IgD-negative memory B cell (primary cell): ENCODE data around the gene TRDN. TPM values are rescaled to one million over a fixed set of nuclear protein-coding genes. Genes with fewer than 3 reads are reported as not detected.

ENCODE experiments used
- H3K27ac Mint-ChIP-seq, 3 donors: one replicate each; pipeline ENCODE4 v1.8.0; 2020 to 2022; ENCODE audit warnings: mild to moderate bottlenecking in 3 of 3, mixed read lengths in 3 of 3, moderate library complexity in 1 of 3
- H3K27me3 Mint-ChIP-seq: one replicate; pipeline ENCODE4 v1.8.0; 2021; ENCODE audit warnings: mixed read lengths
- H3K36me3 Mint-ChIP-seq: one replicate; pipeline ENCODE4 v1.8.0; 2020; ENCODE audit warnings: mild to moderate bottlenecking, mixed read lengths
- H3K4me1 Mint-ChIP-seq, 3 donors: one replicate each; pipeline ENCODE4 v1.8.0; 2020 to 2022; ENCODE audit warnings: mixed read lengths in 3 of 3, mild to moderate bottlenecking in 1 of 3
- H3K4me3 Mint-ChIP-seq, 4 donors: one replicate each; pipeline ENCODE4 v1.8.0; 2020 to 2022; ENCODE audit warnings: mild to moderate bottlenecking in 4 of 4, mixed read lengths in 4 of 4, moderate library complexity in 3 of 4
- H3K9me3 Mint-ChIP-seq, 3 donors: one replicate each; pipeline ENCODE4 v1.8.0; 2020 to 2021; ENCODE audit warnings: mixed read lengths in 3 of 3, mild to moderate bottlenecking in 1 of 3
- polyA plus RNA-seq: library from polyadenylated mRNA; unstranded; fragments of 300-500 nt; fragmentation: Illumina TruSeq; gene quantifications from one replicate; pipeline ENCODE4 v1.2.3, GENCODE V29; 2021

TRDN gene, protein sequence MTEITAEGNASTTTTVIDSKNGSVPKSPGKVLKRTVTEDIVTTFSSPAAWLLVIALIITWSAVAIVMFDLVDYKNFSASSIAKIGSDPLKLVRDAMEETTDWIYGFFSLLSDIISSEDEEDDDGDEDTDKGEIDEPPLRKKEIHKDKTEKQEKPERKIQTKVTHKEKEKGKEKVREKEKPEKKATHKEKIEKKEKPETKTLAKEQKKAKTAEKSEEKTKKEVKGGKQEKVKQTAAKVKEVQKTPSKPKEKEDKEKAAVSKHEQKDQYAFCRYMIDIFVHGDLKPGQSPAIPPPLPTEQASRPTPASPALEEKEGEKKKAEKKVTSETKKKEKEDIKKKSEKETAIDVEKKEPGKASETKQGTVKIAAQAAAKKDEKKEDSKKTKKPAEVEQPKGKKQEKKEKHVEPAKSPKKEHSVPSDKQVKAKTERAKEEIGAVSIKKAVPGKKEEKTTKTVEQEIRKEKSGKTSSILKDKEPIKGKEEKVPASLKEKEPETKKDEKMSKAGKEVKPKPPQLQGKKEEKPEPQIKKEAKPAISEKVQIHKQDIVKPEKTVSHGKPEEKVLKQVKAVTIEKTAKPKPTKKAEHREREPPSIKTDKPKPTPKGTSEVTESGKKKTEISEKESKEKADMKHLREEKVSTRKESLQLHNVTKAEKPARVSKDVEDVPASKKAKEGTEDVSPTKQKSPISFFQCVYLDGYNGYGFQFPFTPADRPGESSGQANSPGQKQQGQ
- polyA plus RNA-seq, result not detected

DNA sequence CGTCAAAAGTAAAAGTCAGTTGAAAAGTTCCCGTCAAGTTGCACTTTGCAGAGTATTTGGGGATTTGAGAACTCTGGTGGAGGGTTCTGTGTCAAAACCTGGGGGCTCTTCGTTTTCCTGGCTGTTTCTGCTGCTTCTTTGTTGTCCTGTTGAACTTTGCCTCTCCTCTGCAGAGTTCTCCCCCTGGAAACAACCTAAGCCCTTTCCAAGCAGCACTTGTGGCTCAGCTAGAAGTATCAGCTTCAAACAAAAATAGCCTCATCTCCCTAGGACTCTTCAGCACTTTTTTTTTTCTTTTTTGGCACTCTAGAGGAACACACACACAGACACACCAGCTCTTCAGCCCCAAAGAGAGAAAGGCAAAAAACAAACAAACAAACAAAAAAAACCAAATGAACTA is at the start of gene TRDN:
Gene TRDN (minus strand): TSS at position 169 of the 400 bp plus-strand sequence. CDS start 175 bp downstream, outside the sequence.
- peaks cover 0 to 1% (median 0%) of the 10 kb centered on the region in 3 donors for H3K4me1 Mint-ChIP-seq
- no peak within 1 kb of the TSS for H3K27ac Mint-ChIP-seq
- H3K36me3 Mint-ChIP-seq, result no peaks in the 10 kb centered on the region
- H3K27me3 Mint-ChIP-seq, result no peaks in the 10 kb centered on the region
- no peaks in the 10 kb centered on the region for H3K9me3 Mint-ChIP-seq
- no peak within 1 kb of the TSS for H3K4me3 Mint-ChIP-seq

DNA sequence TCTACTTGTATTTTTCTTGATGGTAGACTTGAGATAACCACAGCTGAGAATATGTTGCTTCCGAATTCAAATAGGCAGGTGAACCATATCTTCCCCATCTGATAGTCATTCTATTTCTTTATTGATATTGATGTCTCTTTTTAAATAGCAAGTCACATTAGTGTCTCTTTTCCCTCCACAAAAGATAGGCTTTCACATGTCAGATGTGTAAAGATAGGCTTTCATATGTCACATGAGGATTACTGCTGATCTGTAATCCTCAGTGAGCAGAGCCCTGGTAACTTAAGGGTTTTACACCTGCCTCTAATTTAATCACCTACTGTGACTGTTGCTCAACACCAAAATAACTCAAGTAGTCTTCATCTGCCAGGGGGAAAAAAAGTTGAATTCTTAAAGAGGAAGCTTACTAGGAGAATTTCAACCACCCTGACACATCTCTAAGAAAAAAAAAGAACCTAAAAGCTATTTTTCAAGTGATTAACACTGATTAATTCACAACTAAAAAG is 45.3 kb upstream of the TRDN start:
- Mint-ChIP-seq H3K27me3 (no peaks in the 10 kb centered on the region), H3K4me1 (no peaks in the 10 kb centered on the region), H3K36me3 (no peaks in the 10 kb centered on the region), H3K9me3 (peaks cover 0 to 4% (median 0%) of the 10 kb centered on the region in 3 donors), H3K27ac (no peak overlapping the region), H3K4me3 (no peak overlapping the region)

DNA sequence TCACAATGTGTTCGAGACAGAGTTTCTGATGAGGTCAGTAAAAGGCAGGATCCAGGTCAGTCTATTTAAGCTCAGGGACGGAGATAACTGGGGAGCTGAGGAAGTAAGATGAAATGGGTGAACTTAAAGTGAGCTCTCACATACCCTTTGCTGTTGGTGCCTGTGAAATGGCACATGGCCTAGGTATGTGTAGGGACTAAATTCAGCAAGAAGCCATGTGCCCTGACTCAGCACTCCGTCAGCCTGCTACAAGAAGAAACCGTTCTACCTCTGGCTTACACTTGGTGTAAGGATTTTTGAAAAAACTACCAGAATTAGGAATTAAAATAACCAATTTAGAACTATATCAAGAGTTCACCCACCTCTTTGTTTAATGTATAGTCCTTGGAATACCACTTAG is 41.1 kb upstream of the TRDN start:
- Mint-ChIP-seq H3K9me3 (peaks cover 6 to 10% (median 8%) of the 10 kb centered on the region in 3 donors), H3K27me3 (no peaks in the 10 kb centered on the region), H3K4me1 (no peaks in the 10 kb centered on the region), H3K27ac (no peak overlapping the region), H3K4me3 (no peak overlapping the region), H3K36me3 (no peaks in the 10 kb centered on the region)

DNA sequence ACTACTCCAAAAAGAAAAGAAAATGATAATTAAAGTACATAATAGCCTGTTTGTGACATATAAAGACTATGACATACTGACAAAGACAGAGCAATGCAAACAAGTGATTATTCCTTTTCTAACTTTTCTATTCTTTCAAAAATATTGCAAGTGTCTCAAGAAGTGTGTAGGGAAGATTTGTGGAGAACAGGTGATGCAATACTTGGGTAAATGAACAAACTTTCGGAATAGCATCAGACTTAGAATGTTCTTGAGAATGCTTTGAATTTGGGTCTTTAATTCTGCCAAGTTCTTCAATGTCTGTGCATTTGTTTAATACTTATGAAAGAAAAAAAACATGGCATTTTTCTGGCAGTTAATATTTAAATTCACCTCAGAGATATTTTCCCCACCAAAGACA is 40.0 kb upstream of the TRDN start:
- Mint-ChIP-seq H3K4me1 (no peaks in the 10 kb centered on the region), H3K4me3 (no peak overlapping the region), H3K9me3 (peaks cover 6 to 10% (median 8%) of the 10 kb centered on the region in 3 donors), H3K36me3 (no peaks in the 10 kb centered on the region), H3K27ac (no peak overlapping the region), H3K27me3 (no peaks in the 10 kb centered on the region)

DNA sequence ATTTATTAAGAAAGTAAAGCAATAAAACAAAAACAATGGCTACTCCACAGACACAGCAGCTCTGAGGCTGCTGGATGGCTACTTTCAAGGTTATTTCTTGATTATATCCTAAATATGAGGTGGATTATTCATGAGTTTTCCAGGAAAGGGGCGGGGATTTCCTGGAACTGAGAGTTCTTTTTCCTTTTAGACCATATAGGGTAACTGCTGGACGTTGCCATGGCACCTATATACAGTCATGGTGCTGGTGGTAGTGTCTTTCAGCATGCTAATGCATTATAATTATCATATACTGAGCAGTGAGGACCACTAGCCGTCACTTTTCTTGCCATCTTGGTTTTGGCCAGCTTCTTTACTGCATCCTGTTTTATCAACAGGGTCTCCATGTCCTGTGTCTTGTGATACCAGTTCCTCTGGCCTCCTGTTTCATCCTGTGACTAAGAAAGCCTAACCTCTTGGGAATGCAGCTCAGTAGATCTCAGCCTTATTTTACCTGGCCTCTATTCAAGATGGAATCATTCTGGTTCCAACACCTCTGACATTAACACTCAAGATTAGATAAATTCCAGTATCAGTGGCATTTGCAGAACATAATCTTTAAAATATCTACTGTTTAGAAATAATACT is 32.3 kb upstream of the TRDN start:
- Mint-ChIP-seq H3K9me3 (peaks cover 0 to 5% (median 5%) of the 10 kb centered on the region in 3 donors), H3K27ac (no peak overlapping the region), H3K4me1 (no peaks in the 10 kb centered on the region), H3K4me3 (no peak overlapping the region), H3K27me3 (no peaks in the 10 kb centered on the region), H3K36me3 (no peaks in the 10 kb centered on the region)

DNA sequence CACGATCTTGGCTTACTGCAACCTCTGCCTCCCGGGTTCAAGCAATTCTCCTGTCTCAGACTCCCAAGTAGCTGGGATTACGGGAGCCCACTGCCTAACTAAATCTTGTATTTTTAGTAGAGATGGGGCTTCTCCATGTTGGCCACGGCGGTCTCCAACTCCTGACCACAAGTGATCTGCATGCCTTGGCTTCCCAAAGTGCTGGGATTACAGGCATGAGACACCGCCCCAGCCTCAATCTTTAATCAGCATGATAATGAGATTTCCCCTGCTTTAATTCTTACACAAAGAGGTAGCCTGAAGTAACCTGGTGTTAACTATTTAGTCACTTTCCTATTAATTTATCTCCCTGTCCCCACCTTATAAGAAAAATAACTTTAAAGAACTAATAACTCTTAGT is 31.3 kb upstream of the TRDN start:
- Mint-ChIP-seq H3K4me3 (no peak overlapping the region), H3K27ac (no peak overlapping the region), H3K27me3 (no peaks in the 10 kb centered on the region), H3K36me3 (no peaks in the 10 kb centered on the region), H3K4me1 (no peaks in the 10 kb centered on the region), H3K9me3 (no peaks in the 10 kb centered on the region)

DNA sequence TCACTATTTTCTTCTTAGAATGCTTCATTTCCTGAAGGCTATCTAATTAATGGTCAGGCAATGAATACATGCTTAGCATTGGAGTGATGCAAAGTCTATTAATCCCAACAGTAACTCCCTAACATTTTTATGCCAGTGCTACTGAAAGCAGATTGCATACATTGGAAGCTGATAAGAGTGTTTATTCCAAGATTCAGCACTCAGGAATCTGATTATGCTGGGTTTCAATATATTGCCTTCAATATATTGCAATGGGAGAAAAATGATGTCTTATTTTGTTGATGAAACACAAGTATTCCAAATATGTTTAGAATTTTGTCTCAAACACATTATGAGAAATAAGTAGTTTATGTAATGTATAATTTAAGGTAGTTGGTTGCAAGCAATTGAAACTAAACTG is 26.7 kb upstream of the TRDN start:
- H3K27me3 Mint-ChIP-seq, result no peaks in the 10 kb centered on the region
- H3K36me3 Mint-ChIP-seq, result no peaks in the 10 kb centered on the region
- H3K4me3 Mint-ChIP-seq, result no peak overlapping the region
- no peaks in the 10 kb centered on the region for H3K4me1 Mint-ChIP-seq
- no peak overlapping the region for H3K27ac Mint-ChIP-seq
- no peaks in the 10 kb centered on the region for H3K9me3 Mint-ChIP-seq

DNA sequence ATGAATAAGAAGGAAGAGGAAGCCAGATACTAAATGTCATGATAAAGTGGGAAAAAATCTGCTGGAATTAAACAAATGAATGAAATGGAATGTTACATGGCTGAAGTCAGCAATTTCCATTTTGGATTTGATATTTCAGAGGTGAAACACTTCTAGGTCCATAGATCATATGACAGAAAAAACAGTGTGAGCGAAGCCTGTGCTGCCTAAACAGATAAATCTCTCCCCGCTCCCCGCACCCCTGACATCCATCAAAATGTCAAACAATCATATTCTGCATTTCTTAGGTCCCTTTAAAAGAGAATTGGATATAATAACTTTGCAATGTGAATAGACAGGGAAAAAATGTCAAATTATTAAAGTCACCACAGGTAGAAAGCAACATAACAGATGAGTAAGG is 26.0 kb upstream of the TRDN start:
- Mint-ChIP-seq H3K27ac (peak overlapping the region in 1 of 3 donors; percentile 35), H3K27me3 (no peaks in the 10 kb centered on the region), H3K4me1 (no peaks in the 10 kb centered on the region), H3K36me3 (no peaks in the 10 kb centered on the region), H3K4me3 (no peak overlapping the region), H3K9me3 (no peaks in the 10 kb centered on the region)

DNA sequence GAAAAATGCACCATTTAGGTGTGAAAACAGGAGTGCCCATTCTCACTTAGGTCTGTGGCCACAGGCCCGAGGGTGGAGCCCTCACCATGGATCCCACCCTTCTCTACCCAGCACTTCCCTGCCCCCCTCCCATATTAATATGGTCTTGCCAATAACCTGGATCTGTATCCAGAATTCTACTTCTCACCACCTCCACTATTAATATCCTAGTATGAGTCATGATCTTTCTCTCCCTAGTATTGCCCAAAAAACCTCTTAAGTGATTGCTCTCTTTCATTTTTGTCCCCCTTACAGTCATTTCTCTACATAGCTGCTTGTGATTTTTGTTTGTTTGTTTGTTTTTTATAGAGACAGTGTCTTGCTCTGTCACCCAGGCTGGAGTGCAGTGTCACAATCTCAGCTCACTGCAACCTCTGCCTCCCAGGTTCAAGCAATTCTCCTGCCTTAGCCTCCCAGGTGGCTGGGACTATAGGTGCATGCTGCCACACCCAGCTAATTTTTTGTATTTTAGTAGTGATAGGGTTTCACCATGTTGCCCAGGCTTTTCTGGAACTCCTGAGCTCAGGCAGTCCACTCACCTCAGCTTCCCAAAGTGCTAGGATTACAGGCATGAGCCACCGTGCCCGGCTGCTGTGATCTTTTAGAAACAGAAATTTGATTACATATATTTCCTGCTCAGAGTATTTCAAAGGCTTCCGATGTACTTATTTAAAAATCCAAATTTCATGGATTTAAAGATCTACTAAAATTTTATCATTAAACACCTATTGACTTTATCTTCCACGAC is 24.5 kb upstream of the TRDN start:
- Mint-ChIP-seq H3K27me3 (no peaks in the 10 kb centered on the region), H3K9me3 (no peaks in the 10 kb centered on the region), H3K4me1 (no peaks in the 10 kb centered on the region), H3K36me3 (no peaks in the 10 kb centered on the region), H3K4me3 (no peak overlapping the region), H3K27ac (no peak overlapping the region)

DNA sequence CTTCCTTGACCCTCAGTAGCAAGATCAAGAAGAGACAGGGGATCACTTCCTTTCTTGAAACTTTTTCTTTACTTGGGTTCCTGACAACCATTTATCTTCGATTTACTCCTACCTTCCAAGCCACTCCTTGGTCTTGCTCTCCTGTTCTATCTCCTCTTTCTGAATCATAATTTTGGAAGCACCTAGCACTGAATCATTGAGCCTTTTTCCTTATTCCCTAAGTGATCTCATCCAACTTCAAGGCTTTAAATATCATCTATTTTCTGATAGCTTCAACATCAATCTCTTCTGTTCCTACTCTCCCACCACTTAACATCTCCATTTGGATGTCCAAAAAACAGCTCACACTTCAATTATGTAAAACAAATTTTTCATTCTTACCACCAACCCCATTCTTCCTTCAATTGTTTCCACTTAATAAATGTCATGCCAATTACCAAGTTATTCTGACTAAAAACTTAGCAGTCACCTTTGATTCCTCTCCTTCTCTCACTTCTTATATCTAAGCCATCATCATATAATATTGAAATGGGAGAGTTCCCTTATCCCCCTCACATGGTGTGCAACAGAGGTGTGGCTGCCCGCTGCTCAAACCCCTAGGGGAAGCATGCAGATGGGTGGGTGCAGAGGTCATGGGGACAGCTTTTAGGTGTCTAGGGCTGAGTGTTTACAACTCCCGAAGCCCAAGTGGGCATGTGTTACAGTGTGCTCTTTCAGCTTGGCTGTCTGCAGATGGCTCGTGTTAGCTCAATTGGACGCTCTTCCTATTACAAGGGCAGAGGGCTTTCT is 23.4 kb upstream of the TRDN start:
- H3K4me1 Mint-ChIP-seq, result peaks cover 0 to 2% (median 0%) of the 10 kb centered on the region in 3 donors
- H3K36me3 Mint-ChIP-seq, result no peaks in the 10 kb centered on the region
- H3K9me3 Mint-ChIP-seq, result no peaks in the 10 kb centered on the region
- H3K4me3 Mint-ChIP-seq, result no peak overlapping the region
- no peak overlapping the region for H3K27ac Mint-ChIP-seq
- no peaks in the 10 kb centered on the region for H3K27me3 Mint-ChIP-seq

DNA sequence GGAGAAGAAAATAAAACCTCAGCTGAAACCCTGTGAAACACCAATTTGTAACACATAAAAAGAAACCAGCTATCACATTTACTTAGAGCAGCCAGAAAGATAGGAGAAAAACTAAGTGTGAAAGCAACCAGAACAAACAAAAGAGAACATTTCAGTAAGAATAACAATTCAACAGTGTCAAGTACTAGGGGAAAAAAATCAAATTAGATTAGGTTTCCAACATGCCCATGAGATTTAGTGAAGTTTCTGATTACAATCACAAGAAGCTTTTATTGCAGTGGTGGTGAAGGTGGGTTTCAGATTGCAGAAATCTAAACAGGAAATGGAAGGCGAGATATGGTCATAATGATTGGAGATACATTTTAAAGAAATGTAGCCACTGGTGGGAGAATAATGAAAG is 22.1 kb upstream of the TRDN start:
- Mint-ChIP-seq H3K9me3 (no peaks in the 10 kb centered on the region), H3K27ac (no peak overlapping the region), H3K36me3 (no peaks in the 10 kb centered on the region), H3K4me1 (peaks cover 0 to 2% (median 0%) of the 10 kb centered on the region in 3 donors), H3K27me3 (no peaks in the 10 kb centered on the region), H3K4me3 (no peak overlapping the region)

DNA sequence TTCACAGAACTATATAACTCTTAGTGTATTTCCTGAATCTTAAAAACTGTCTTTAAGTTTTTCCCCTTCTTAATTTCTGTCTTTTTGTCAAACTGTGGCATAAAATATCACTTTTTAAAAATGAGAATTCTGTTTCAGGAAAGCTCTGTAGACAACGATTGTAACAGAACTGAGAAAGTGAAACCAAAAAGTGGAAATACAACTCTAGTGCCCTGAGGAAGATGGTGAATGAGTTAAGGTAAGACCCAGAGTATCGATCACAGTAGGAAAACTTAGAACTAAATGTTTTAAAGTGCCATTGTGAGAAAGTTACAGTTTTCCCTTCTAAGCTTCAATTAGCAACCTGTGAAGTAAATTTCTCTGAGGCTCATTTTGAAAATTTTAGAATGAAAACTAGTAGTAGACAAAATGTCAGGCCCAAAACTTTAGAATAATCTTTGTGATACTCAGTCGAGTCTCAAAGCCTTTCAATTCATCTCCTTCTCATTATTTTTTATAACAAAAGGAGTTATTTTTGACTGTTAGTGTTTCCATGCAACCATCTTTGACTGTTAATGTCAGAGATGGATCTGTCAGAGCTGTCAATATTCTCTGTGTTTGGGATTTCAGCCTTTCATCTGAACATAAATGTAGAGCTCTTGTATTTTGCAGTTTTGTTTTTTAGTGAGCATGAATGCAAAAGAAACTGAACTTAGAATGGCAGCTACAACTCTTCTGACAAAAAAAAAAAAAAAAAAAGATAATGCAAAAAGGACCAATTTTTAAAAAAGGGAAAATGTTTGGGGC is 19.0 kb upstream of the TRDN start:
- Mint-ChIP-seq H3K4me1 (peaks cover 0 to 2% (median 0%) of the 10 kb centered on the region in 3 donors), H3K27me3 (no peaks in the 10 kb centered on the region), H3K4me3 (peak overlapping the region in 2 of 4 donors; percentile 8 to 32), H3K36me3 (no peaks in the 10 kb centered on the region), H3K9me3 (no peaks in the 10 kb centered on the region), H3K27ac (no peak overlapping the region)

DNA sequence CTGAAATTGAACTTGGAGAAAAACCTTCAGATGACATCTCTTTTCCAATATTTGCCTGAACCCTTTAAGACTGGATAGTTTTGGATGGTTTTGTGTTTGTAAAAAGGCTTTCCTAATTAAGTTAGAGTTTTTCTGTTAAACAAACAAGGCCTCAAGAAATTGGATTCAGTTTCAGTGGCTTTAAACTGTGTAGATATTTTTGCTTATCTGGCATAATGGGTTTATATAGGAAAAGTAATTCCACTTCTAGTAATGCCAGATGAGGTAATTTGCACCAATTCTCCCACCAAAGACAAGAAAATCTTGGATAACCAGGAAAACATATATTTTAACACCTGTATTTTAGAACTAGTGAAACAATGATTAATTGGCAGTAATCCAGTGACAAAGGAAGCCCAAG is 12.0 kb upstream of the TRDN start:
- Mint-ChIP-seq H3K27me3 (no peaks in the 10 kb centered on the region), H3K27ac (no peak overlapping the region), H3K9me3 (peaks cover 0 to 15% (median 10%) of the 10 kb centered on the region in 3 donors), H3K4me1 (no peaks in the 10 kb centered on the region), H3K4me3 (no peak overlapping the region), H3K36me3 (no peaks in the 10 kb centered on the region)
